DOHH2 (cell line): ENCODE data around the gene DCLK2.

Experiments
- H3F3A ChIP-seq: fragments of 200-600 bp; sonication (generic), shearing (Covaris generic); 2 replicates; pipeline ENCODE4 v1.6.0; 2016; ENCODE audit warnings: antibody characterized with exemption, mild to moderate bottlenecking; ENCODE audit not compliant: control insufficient read depth, insufficient read depth
- H3K27ac ChIP-seq: fragments of 200-600 bp; sonication (generic); 2 replicates; pipeline ENCODE4 v1.5.1; 2014; ENCODE audit warnings: low read depth, mild to moderate bottlenecking, low read length, moderate library complexity
- H3K27me3 ChIP-seq: fragments of 200-600 bp; sonication (generic); 2 replicates; pipeline ENCODE4 v1.6.1; 2014; ENCODE audit warnings: mild to moderate bottlenecking, low read length, mixed read lengths; ENCODE audit not compliant: control insufficient read depth
- H3K36me3 ChIP-seq: fragments of 200-600 bp; sonication (generic); 2 replicates; pipeline ENCODE4 v1.6.1; 2014; ENCODE audit warnings: mild to moderate bottlenecking, low read length, moderate library complexity, mixed read lengths; ENCODE audit not compliant: control insufficient read depth
- H3K4me1 ChIP-seq: fragments of 200-600 bp; sonication (generic); 2 replicates; pipeline ENCODE4 v1.6.1; 2014; ENCODE audit warnings: mild to moderate bottlenecking, low read length, mixed read lengths; ENCODE audit not compliant: control insufficient read depth
- H3K4me2 ChIP-seq: fragments of 200-600 bp; sonication (generic); 2 replicates; pipeline ENCODE4 v1.6.0; 2014; ENCODE audit warnings: mild to moderate bottlenecking, low read length, moderate library complexity
- H3K4me3 ChIP-seq: fragments of 200-600 bp; sonication (generic); 2 replicates; pipeline ENCODE4 v1.5.1; 2014; ENCODE audit warnings: mild to moderate bottlenecking, low read length, mixed read lengths
- H3K79me2 ChIP-seq: fragments of 200-600 bp; sonication (generic); 2 replicates; pipeline ENCODE4 v1.6.1; 2014; ENCODE audit warnings: mild to moderate bottlenecking, low read length, mixed read lengths; ENCODE audit not compliant: control insufficient read depth
- H3K9me2 ChIP-seq: fragments of 200-600 bp; sonication (generic); replicated peaks from 2 replicates; pipeline ENCODE4 v1.6.1; 2014; ENCODE audit warnings: mild to moderate bottlenecking, low read length, mixed read lengths; ENCODE audit not compliant: control insufficient read depth
- H3K9me3 ChIP-seq: fragments of 200-600 bp; sonication (generic); 2 replicates; pipeline ENCODE4 v1.6.1; 2014; ENCODE audit warnings: antibody characterized with exemption, low read length, mixed read lengths; ENCODE audit not compliant: control insufficient read depth, insufficient read depth
- H4K20me1 ChIP-seq: fragments of 200-600 bp; sonication (generic); 2 replicates; pipeline ENCODE4 v1.6.0; 2014; ENCODE audit warnings: low read depth, mild to moderate bottlenecking, antibody characterized with exemption, low read length, moderate library complexity; ENCODE audit not compliant: control insufficient read depth, insufficient read depth
- EZH2phosphoT487 ChIP-seq: fragments of 200-600 bp; sonication (generic); IDR thresholded peaks from 2 replicates; pipeline ENCODE4 v1.6.1; 2017; ENCODE audit warnings: borderline replicate concordance, mild to moderate bottlenecking, antibody characterized with exemption, low read length, moderate library complexity, mixed read lengths
- TF ChIP-seq, protein P1 (sequence below): fragments of 200-600 bp; sonication (generic); IDR thresholded peaks from one replicate; pipeline ENCODE4 v1.5.1; 2014; ENCODE audit warnings: antibody characterized with exemption, mild to moderate bottlenecking, low read depth, low read length; ENCODE audit not compliant: poor library complexity, severe bottlenecking

DCLK2 gene

DNA sequence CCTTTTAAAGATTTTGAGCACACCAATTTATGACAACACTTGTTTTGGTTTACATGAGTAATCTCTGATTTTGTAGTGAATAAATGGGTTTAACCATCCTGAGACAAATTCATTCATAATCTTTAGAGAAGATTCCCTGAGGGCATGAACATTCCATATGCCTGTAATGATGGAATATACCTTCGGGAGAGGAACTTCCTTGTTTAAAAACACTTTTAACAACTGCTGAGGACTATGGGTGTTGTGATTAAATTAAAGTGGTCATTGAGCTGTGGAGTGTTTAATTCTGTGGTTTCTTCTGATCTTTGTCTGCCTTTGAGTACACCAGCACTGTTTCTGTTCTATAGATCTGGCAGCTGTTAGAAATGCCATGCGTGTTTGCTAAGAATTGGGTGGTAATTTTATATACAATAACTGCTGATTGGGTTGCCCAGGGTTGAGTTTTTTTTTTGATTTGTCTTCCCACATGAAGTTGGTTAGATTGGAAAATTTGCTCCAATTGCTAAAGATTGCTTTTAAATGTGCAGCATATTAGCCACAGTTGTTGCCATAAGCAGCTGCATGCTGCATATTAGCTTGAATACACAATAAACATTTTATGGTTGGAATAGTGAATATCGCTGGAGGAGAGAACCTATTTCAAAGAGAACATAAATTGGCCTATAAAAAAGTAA lies 86.8 kb downstream of the DCLK2 start:
- Histone ChIP-seq H3K79me2 (no peaks in the 10 kb centered on the region), H3K9me2 (no peaks in the 10 kb centered on the region), H4K20me1 (no peaks in the 10 kb centered on the region), H3K27ac (no peak overlapping the region), H3K36me3 (no peaks in the 10 kb centered on the region), H3K4me2 (no peak overlapping the region), H3K27me3 (no peaks in the 10 kb centered on the region), H3K4me1 (no peaks in the 10 kb centered on the region), H3K9me3 (no peaks in the 10 kb centered on the region), H3K4me3 (no peak overlapping the region), H3F3A (no peaks in the 10 kb centered on the region)
- TF ChIP-seq EZH2phosphoT487, result no peak
- TF ChIP-seq, protein P1, sequence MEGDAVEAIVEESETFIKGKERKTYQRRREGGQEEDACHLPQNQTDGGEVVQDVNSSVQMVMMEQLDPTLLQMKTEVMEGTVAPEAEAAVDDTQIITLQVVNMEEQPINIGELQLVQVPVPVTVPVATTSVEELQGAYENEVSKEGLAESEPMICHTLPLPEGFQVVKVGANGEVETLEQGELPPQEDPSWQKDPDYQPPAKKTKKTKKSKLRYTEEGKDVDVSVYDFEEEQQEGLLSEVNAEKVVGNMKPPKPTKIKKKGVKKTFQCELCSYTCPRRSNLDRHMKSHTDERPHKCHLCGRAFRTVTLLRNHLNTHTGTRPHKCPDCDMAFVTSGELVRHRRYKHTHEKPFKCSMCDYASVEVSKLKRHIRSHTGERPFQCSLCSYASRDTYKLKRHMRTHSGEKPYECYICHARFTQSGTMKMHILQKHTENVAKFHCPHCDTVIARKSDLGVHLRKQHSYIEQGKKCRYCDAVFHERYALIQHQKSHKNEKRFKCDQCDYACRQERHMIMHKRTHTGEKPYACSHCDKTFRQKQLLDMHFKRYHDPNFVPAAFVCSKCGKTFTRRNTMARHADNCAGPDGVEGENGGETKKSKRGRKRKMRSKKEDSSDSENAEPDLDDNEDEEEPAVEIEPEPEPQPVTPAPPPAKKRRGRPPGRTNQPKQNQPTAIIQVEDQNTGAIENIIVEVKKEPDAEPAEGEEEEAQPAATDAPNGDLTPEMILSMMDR, result no peak

DNA sequence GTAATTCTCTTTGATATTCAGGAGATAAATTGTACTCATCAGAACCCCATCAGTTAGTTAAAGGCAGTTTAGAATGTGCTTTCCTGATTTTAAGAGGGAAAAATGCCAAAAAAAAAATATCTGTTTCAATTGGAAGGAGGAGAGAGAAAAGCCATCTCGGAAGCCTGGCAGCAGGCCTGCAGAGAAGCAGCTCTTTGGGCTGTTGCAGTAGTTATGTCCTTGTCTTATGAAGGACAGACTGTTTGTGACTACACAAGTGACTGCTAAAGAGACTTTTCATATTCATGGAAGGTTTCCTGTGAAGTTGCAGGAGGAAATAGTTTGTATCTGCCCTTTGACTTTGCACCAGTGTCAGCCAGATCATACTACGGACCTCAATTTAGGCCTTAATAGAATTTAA lies 88.8 kb downstream of the DCLK2 start:
- H3K36me3 ChIP-seq, result no peaks in the 10 kb centered on the region
- H3K4me2 ChIP-seq, result no peak overlapping the region
- H3K4me1 ChIP-seq, result no peaks in the 10 kb centered on the region
- H3F3A ChIP-seq, result no peaks in the 10 kb centered on the region
- TF ChIP-seq, protein P1, result no peak
- no peak for TF ChIP-seq EZH2phosphoT487
- no peaks in the 10 kb centered on the region for H3K27me3 ChIP-seq
- no peaks in the 10 kb centered on the region for H3K9me3 ChIP-seq
- H3K4me3 ChIP-seq, result no peak overlapping the region
- no peaks in the 10 kb centered on the region for H3K79me2 ChIP-seq
- no peaks in the 10 kb centered on the region for H3K9me2 ChIP-seq
- H3K27ac ChIP-seq, result no peak overlapping the region
- no peaks in the 10 kb centered on the region for H4K20me1 ChIP-seq

DNA sequence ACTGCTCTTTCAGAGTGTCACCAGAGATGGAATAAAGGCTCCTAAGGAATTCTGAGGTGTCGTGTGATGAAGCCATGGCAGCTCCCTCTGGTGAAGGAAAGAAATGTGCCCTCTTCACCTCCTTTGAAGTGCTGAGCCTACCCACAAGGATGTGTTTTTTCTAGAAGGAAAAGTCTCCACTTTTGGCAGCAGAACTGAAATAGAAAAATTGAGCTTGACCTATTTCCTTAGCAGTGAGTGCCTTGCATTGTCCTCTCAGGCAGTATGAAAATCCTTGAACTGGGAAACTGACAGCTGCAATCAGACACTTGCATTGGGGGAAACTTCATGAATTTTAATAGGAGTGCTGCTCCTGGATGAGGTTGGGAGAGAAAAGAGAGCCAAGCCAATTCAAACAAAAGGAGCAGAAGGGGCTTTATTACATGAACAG lies 95.2 kb downstream of the DCLK2 start:
- TF ChIP-seq EZH2phosphoT487, result no peak
- TF ChIP-seq, protein P1, result no peak
- Histone ChIP-seq H3K9me3 (no peaks in the 10 kb centered on the region), H3K4me2 (no peak overlapping the region), H3K79me2 (no peaks in the 10 kb centered on the region), H3K9me2 (no peaks in the 10 kb centered on the region), H3K27ac (no peak overlapping the region), H4K20me1 (no peaks in the 10 kb centered on the region), H3F3A (no peaks in the 10 kb centered on the region), H3K27me3 (no peaks in the 10 kb centered on the region), H3K36me3 (no peaks in the 10 kb centered on the region), H3K4me3 (no peak overlapping the region), H3K4me1 (no peaks in the 10 kb centered on the region)
